NCI-H345 treated with DMSO at 0.1 percent for 48 hours (cell line): ENCODE results near the gene CEP112.
A peak's percentile ranks its signal among the peaks of the same experiment; 100 is the strongest.

Source experiments
- DNase-seq: peaks from one replicate; lab custom pipeline; 2025; ENCODE audit not compliant: unreplicated experiment; lab: John Stamatoyannopoulos, UW

Gene CEP112

DNA sequence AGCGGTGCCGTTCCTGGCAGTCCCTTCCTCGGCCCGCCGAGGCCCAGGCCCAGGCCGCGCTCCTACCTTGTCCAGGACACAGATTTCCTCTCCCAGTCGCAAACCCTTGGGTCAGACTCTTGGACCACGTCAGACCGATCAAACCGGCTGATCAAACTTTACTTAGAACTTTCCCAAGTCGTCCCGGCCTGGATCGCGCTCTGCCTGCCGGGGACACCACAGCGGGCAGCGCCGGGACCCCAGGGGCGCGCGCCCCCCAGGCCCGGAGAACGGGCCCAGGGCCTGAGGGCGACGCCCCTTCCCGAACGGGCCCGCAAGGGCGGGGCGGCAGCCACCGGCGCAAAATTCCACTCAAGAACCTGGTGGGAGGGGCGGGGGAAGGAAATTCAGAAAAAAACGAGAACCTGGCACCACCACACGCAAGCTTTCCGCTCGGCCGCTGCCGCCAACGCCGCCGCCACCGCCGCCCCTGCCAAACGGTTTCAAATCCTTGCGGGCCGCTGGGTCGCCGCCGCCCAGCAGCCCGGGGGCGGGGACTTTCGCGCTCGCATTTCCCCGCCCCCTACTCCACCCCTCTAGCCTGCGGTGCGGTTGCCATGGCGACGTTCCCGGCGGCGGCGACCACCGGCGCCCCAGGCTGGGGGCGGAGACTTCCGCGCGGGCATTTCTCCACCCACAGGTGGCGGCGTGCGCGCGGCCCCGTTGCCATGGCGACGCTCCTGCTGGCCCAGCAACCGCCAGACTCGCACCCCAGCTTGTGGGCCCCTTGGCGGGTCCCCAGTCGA is at the start of gene CEP112:
CEP112 (minus strand) TSS at position 541 of the 785 bp plus-strand sequence.
- DNase-seq = peak; percentile 53

DNA sequence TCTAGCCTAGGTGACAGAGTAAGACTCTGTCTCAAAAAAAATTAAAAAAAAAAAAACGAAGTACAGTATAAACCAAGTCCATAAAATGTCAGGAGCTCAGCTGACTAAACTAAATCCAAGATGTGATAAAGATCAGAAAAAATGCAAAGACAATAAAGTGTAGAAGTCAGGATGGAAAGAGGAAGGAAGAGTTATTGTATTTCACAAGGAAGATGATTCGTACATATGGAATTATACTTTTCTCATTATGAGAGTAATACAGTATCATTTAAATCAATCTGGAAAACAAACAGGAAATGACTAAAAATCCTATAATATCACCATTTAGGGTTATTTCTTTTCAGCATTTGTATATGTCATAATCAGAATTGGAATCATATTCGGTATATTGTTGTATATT is 48.7 kb upstream of the CEP112 start:
- no peak for DNase-seq

GRCh38 chr17:66240013-66240412 is 48.1 kb upstream of the CEP112 start:
- DNase-seq = no peak

DNA sequence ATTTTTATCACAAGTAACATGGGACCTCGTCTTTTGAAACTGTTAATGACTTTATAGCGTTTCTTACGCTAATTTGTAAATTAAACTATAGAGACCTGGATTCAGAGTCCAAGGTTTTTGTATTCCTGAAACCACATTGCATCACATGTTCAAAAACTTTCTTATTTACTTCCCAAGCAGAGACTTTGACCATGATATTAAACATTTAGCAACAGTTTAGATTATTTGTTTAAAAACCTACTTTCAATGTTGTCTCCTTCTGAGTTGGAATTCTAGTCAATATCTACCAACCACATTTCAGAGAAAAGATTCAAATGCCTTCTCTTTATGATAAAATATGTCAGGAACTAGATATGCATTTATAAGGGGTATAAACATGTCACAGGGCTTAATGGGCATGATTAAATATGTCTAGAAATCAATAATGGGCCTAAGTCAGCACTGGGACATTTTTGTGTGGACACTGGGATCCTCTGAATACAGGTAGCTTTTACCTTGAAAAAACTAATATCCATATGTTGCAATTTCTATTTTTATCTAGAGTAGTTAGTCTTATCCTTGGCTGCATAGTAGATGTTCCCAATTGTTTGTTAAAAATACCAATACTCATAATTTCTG is 43.6 kb upstream of the CEP112 start:
- DNase-seq = no peak

- no peak for DNase-seq
These were observed 42.7 kb upstream of the CEP112 start for GRCh38 chr17:66234611-66235010.

DNA sequence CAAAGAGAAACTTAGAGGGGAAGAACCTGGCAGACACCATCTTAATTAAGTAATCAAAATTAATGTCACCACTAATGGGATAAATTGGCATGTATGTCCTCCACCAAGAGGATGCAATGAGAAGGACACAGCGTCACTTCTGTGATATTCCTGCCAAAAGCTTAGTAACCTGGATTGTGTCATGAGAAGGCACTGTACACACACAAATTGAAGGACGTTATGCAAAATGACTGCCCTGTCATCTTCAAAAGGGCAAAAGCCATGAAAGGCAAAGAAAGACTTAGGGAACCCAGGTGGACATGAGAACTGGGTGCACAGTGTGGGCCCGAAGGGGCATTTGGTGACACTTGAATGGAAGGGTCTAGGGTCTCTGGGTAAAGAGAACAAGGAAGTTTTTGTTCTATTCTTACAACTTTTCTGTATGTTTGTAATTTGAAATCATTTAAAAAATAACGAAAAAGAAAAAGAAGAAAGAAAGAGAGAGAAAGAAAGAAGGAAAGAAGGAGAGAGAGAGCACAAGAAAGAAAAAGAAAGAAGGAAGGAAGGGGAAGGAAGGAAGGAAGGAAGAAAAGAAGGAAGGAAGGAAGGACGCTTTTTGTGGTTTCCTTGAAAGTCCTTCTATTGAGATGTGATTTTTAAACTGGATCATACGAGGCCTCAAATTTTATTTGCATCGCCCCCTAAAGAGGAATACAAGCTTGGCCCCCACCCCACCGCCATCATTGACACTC is 41.3 kb upstream of the CEP112 start:
- no peak for DNase-seq

GRCh38 chr17:66230922-66231591 is 39.1 kb upstream of the CEP112 start:
- no peak for DNase-seq

GRCh38 chr17:66229783-66230538 is 38.0 kb upstream of the CEP112 start:
- DNase-seq = no peak

GRCh38 chr17:66228887-66229782 is 37.2 kb upstream of the CEP112 start, which contains the start of gene APOH:
Gene APOH, minus strand, starts transcription at chr17:66229415. Its CDS starts 36 bp downstream, at chr17:66229379.
- DNase-seq = no peak

- no peak for DNase-seq
These were observed 35.5 kb upstream of the CEP112 start for GRCh38 chr17:66227212-66228045.

DNA sequence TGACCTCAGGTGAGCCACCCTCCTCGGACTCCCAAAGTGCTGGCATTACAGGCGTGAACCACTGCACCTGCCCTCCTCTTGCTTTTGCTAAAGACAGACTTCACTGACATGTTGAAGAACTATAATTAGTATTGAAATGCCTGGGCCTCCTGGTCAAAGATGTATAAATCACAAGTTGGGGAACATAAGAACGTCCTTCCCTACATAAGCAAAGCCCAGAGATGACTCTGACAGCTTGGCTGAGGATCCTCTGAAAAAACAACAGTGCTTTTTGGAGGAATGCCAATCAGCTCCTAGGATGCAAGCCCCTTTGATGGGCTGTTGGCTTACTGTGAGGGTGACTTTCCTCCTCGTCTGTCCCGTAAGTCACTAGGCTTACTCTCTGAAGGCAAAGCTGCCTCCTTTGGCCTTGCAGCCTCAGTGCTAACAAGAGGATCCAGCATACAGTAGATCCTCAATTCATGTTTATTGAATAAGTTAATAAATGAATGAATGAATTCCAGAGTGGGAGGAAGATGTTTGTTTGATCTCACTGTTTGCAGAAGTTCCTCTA is 30.9 kb upstream of the CEP112 start:
- no peak for DNase-seq

GRCh38 chr17:66221755-66222530 is 30.0 kb upstream of the CEP112 start:
- no peak for DNase-seq

DNA sequence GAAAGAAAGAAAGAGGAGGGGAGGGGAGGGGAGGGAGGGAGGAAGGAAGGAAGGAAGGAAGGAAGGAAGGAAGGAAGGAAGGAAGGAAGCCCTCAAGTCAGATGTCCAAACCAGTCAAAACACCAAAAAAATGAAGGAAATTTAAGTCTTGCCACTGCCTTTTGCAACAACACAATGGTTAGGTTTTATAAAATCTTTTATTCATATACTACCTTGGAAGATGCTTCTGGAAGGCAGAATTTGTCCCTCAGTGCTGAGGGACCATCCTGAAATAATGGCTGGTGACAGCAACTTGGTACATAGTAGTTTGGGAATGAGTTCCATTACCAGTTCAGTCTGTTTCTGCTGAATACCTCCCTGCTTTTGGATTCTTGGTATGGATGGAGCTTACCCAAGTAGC is 29.4 kb upstream of the CEP112 start:
- no peak for DNase-seq

DNA sequence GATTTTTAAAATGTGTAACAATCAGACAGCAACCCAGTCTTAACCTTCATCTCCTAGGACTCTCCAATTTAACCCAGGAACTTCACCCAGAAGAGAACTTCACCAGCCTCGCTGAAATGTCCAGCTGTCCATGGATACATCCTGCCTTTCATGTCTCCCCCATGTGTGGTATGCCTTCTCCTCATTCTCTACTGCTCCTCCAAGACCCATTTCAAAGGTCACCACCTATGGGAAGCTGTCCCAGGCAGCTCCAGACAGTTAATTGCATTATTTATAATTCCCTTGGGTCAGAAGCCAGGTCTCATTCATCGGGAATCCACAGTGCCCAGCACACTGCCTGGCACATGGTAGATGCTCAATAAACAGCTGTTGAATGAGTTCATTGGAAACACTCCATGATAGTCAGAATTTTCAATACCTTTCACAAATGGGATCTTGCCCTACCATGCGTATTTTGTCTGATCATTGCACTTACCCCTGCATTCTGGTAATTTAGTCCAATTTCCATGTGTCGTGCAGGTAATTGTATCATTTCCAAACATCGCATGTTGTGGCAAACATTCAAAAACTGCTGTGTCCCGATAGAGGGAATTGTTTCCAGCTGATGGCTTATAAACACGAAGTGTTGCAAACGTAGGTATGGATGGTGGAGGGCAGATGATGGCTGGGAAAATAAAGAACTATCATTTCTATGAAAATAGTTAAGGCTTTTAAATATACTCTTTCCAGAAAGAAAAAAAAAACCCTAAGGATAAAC is 28.3 kb upstream of the CEP112 start:
- DNase-seq = no peak

GRCh38 chr17:66215529-66215911 is 23.6 kb upstream of the CEP112 start:
- no peak for DNase-seq

DNA sequence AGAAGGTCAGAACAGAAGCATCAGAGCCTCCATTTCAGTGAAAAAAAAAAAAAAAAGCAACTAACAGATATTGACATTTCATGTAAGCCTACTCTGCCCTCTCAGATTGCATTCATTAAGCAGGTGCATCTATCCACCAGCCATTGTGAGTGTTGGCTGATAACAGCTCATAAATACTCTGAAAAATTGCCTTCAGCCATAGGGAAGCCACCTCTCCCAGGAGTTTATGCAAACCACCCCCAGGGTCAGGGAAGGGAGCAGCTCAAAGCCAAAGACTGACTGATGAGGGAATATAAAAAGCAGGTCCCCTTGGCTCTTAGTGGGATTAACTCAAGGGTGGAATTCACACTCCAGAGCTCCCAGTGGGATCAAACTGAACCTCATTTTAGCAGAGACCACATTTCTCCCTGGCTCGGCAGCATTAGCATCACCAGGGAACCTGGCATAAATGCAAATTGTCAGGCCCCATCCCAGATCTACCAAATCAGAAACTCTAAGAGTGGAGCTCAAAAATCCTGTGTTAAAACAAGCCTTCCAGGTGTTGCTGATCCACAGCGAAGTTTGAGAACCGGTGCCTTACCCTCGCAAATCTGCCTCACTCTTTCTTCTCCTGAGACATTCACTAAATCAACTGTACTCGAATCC is 23.1 kb upstream of the CEP112 start:
- DNase-seq = no peak
